Measurements from ENCODE around the gene WIPF1. TPM values are rescaled to one million over a fixed set of nuclear protein-coding genes. Genes with fewer than 3 reads are reported as not detected.

The WIPF1 gene
- total RNA-seq, 1 donor from 2014 or later, result 19.3 TPM

DNA sequence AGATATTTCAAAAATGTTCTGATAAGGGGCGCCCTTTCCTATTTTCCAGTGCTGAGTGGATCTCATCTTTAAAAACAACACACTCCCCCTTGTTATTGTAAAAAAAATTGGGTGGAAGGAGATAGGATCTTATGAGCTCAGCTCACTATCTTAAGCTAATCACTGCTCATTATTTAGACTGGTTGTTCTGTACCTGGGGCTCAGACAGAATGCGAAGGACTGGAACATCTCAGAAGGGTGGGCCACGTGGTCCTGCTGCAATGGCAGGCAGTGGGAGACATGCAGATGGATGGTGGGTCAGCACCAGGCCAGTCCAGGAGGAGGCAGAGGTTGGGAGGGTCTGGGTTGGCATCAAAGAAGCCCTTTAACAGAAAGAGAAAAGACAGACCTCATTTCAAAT lies 62.5 kb downstream of the WIPF1 start:
- FAIRE-seq, result no peak
- peak overlapping the region; percentile 52 for H2AFZ ChIP-seq (ENCODE audit: low read depth, low read length)
- no peak overlapping the region for H3K9ac ChIP-seq (ENCODE audit: low read length)
- H3K4me1 ChIP-seq (ENCODE audit: insufficient read depth, low read length), result no peaks in the 10 kb centered on the region
- Mint-ChIP-seq H3K4me3 (ENCODE audit: unreplicated experiment) (no peak overlapping the region), H3K4me1 (ENCODE audit: low read depth, unreplicated experiment) (peaks cover 5% of the 10 kb centered on the region), H3K27ac (ENCODE audit: unreplicated experiment) (no peak overlapping the region), H3K27me3 (ENCODE audit: low read depth, unreplicated experiment) (peaks cover 4% of the 10 kb centered on the region), H3K9me3 (ENCODE audit: unreplicated experiment) (no peaks in the 10 kb centered on the region), H3K36me3 (ENCODE audit: low read depth, unreplicated experiment) (peaks cover 2% of the 10 kb centered on the region)
- H3K27ac ChIP-seq (ENCODE audit: low read depth, low read length), result no peak overlapping the region
- TF ChIP-seq, protein P1, sequence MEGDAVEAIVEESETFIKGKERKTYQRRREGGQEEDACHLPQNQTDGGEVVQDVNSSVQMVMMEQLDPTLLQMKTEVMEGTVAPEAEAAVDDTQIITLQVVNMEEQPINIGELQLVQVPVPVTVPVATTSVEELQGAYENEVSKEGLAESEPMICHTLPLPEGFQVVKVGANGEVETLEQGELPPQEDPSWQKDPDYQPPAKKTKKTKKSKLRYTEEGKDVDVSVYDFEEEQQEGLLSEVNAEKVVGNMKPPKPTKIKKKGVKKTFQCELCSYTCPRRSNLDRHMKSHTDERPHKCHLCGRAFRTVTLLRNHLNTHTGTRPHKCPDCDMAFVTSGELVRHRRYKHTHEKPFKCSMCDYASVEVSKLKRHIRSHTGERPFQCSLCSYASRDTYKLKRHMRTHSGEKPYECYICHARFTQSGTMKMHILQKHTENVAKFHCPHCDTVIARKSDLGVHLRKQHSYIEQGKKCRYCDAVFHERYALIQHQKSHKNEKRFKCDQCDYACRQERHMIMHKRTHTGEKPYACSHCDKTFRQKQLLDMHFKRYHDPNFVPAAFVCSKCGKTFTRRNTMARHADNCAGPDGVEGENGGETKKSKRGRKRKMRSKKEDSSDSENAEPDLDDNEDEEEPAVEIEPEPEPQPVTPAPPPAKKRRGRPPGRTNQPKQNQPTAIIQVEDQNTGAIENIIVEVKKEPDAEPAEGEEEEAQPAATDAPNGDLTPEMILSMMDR (IDR thresholded peaks at IDR 0.05; ENCODE audit: insufficient read depth, low read depth, low read length), result no peak
- TF ChIP-seq EZH2 (IDR thresholded peaks at IDR 0.05; ENCODE audit: insufficient read depth, low read length), result no peak
- H4K20me1 ChIP-seq (ENCODE audit: insufficient read depth, low read length), result no peaks in the 10 kb centered on the region
- H3K4me3 ChIP-seq (ENCODE audit: insufficient read depth, low read depth, low read length), result no peak overlapping the region
- H3K27me3 ChIP-seq (ENCODE audit: insufficient read depth, low read length), result no peaks in the 10 kb centered on the region
- H3K79me2 ChIP-seq (ENCODE audit: insufficient read depth, low read length), result no peaks in the 10 kb centered on the region
- H3K36me3 ChIP-seq (ENCODE audit: insufficient read depth, low read length), result no peaks in the 10 kb centered on the region
- H3K9me3 ChIP-seq (ENCODE audit: insufficient read depth, low read depth, low read length), result no peaks in the 10 kb centered on the region
- no peak for DNase-seq (ENCODE audit: low read depth)
- H3K4me2 ChIP-seq (ENCODE audit: low read length), result no peak overlapping the region

DNA sequence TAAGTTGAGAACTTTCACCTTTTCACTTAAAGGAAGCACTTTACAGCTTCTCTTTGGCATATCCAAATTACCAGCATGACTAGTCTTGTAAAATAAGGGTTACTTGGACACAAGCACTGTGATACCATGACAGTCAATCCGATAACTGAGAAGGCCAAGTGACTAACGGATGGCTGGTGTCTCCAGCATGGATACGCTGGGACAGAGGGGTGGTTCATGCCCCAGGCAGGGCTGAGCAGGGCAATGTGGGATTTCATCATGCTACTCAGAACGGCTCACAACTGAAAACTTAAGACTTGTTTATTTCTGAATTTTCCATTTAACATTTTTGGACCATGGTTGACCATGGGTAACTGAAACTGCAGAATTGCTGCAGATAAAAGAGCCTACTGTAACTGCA lies 67.7 kb downstream of the WIPF1 start:
- FAIRE-seq, result no peak
- no peak for TF ChIP-seq EZH2 (IDR thresholded peaks at IDR 0.05; ENCODE audit: insufficient read depth, low read length)
- TF ChIP-seq, protein P1 (IDR thresholded peaks at IDR 0.05; ENCODE audit: insufficient read depth, low read depth, low read length), result no peak

DNA sequence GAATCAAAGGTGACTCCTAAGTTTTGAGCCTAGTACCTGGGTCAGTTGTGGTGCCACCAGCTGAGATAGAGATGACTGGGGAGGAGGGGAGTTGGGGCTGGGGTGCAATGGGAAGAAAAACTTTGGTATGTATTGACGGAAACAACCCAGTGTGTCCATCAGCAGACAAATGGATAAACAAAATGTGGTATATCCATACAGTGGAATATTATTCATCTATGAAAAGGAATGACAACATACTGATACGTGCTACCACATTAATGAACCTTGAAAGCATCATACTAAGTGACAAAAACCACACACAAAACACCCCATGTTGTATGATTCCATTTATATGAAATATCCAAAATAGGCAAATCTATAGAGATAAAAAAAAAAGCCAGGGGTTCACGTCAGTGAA lies 69.6 kb downstream of the WIPF1 start:
- Histone ChIP-seq H3K79me2 (ENCODE audit: insufficient read depth, low read length) (no peaks in the 10 kb centered on the region), H3K27me3 (ENCODE audit: insufficient read depth, low read length) (peaks cover 3% of the 10 kb centered on the region)

More for the DNA sequence above, 67.7 kb downstream of the WIPF1 start:
- Mint-ChIP-seq H3K4me3 (ENCODE audit: unreplicated experiment) (no peak overlapping the region), H3K9me3 (ENCODE audit: unreplicated experiment) (peaks cover 13% of the 10 kb centered on the region), H3K36me3 (ENCODE audit: low read depth, unreplicated experiment) (no peaks in the 10 kb centered on the region), H3K4me1 (ENCODE audit: low read depth, unreplicated experiment) (no peaks in the 10 kb centered on the region), H3K27ac (ENCODE audit: unreplicated experiment) (no peak overlapping the region), H3K27me3 (ENCODE audit: low read depth, unreplicated experiment) (peaks cover 1% of the 10 kb centered on the region)
- H3K9ac ChIP-seq (ENCODE audit: low read length), result no peak overlapping the region
- no peak overlapping the region for H3K4me2 ChIP-seq (ENCODE audit: low read length)
- H3K79me2 ChIP-seq (ENCODE audit: insufficient read depth, low read length), result no peaks in the 10 kb centered on the region
- H4K20me1 ChIP-seq (ENCODE audit: insufficient read depth, low read length), result no peaks in the 10 kb centered on the region
- H3K27me3 ChIP-seq (ENCODE audit: insufficient read depth, low read length), result peaks cover 3% of the 10 kb centered on the region
- H2AFZ ChIP-seq (ENCODE audit: low read depth, low read length), result no peak overlapping the region
- H3K27ac ChIP-seq (ENCODE audit: low read depth, low read length), result no peak overlapping the region
- H3K36me3 ChIP-seq (ENCODE audit: insufficient read depth, low read length), result no peaks in the 10 kb centered on the region
- H3K4me1 ChIP-seq (ENCODE audit: insufficient read depth, low read length), result no peaks in the 10 kb centered on the region
- no peaks in the 10 kb centered on the region for H3K9me3 ChIP-seq (ENCODE audit: insufficient read depth, low read depth, low read length)
- no peak overlapping the region for H3K4me3 ChIP-seq (ENCODE audit: insufficient read depth, low read depth, low read length)
- DNase-seq (ENCODE audit: low read depth), result no peak

More for the DNA sequence above, 69.6 kb downstream of the WIPF1 start:
- H3K27ac ChIP-seq (ENCODE audit: low read depth, low read length), result no peak overlapping the region
- TF ChIP-seq, protein P1 (IDR thresholded peaks at IDR 0.05; ENCODE audit: insufficient read depth, low read depth, low read length), result no peak
- no peak for TF ChIP-seq EZH2 (IDR thresholded peaks at IDR 0.05; ENCODE audit: insufficient read depth, low read length)
- no peaks in the 10 kb centered on the region for H3K9me3 ChIP-seq (ENCODE audit: insufficient read depth, low read depth, low read length)
- no peak overlapping the region for H3K4me3 ChIP-seq (ENCODE audit: insufficient read depth, low read depth, low read length)
- H2AFZ ChIP-seq (ENCODE audit: low read depth, low read length), result no peak overlapping the region
- H3K9ac ChIP-seq (ENCODE audit: low read length), result no peak overlapping the region
- H3K4me1 ChIP-seq (ENCODE audit: insufficient read depth, low read length), result no peaks in the 10 kb centered on the region
- H3K36me3 Mint-ChIP-seq (ENCODE audit: low read depth, unreplicated experiment), result no peaks in the 10 kb centered on the region
- peaks cover 13% of the 10 kb centered on the region for H3K9me3 Mint-ChIP-seq (ENCODE audit: unreplicated experiment)
- no peaks in the 10 kb centered on the region for H3K36me3 ChIP-seq (ENCODE audit: insufficient read depth, low read length)
- DNase-seq (ENCODE audit: low read depth), result no peak
- no peak for FAIRE-seq
- no peak overlapping the region for H3K4me3 Mint-ChIP-seq (ENCODE audit: unreplicated experiment)
- H3K4me1 Mint-ChIP-seq (ENCODE audit: low read depth, unreplicated experiment), result no peaks in the 10 kb centered on the region
- H3K27ac Mint-ChIP-seq (ENCODE audit: unreplicated experiment), result no peak overlapping the region
- no peak overlapping the region for H3K4me2 ChIP-seq (ENCODE audit: low read length)
- no peaks in the 10 kb centered on the region for H4K20me1 ChIP-seq (ENCODE audit: insufficient read depth, low read length)
- H3K27me3 Mint-ChIP-seq (ENCODE audit: low read depth, unreplicated experiment), result no peaks in the 10 kb centered on the region

Data from astrocyte (in vitro differentiated cells and primary cell).